NCI-H128 (cell line): ENCODE results near the gene USP21.

Experiments used
- DNase-seq: peaks from one replicate; lab custom pipeline; 2025; ENCODE audit not compliant: unreplicated experiment; lab: John Stamatoyannopoulos, UW

Gene USP21

DNA sequence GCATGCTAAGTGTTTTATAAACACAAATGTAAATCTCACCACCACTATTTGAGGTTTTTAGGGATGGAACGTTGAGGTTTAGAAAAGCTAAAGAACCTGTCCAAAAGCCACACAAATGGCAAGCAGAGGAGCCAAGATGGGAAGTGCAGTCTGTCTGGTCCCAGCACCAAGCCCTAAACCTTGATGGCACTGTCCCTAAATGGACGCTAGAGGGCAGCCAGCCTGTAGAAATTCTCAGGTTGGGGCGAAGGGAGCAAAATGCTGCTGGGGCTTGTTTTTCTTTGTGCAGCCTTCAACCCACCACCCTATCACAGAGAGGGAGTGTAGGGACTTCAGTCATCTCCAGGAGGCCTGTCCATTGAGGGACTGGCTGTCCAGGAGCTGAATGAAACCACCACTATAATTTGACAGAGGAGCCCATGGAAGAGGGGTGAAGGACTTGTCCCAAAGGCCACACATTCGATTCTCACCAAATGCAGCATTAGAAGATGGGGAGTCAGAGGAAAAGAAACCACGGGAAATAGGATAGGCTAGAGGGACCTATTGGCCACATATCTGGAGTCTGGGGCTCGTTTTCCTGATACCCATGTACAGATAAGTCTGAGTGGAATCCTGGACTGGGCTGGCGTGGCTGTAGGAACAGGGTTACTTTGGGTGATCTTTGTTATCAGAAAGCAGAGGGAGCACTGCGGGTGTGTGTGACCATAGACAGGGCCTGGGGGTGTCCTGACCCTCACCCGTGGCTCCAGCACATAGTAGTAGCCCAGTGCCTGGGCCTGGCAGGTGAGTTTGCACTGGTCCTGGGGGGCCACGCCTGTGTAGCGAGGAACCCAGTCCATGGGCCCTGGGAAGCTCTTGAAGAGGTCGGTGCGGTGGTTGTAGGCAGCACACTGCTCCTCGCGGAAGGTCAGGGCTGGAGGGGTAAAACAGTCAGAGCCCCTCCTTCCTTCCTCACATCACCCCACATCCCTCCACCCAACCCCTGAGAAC lies 33.5 kb downstream of the USP21 start:
- peak; percentile 67 for DNase-seq

DNA sequence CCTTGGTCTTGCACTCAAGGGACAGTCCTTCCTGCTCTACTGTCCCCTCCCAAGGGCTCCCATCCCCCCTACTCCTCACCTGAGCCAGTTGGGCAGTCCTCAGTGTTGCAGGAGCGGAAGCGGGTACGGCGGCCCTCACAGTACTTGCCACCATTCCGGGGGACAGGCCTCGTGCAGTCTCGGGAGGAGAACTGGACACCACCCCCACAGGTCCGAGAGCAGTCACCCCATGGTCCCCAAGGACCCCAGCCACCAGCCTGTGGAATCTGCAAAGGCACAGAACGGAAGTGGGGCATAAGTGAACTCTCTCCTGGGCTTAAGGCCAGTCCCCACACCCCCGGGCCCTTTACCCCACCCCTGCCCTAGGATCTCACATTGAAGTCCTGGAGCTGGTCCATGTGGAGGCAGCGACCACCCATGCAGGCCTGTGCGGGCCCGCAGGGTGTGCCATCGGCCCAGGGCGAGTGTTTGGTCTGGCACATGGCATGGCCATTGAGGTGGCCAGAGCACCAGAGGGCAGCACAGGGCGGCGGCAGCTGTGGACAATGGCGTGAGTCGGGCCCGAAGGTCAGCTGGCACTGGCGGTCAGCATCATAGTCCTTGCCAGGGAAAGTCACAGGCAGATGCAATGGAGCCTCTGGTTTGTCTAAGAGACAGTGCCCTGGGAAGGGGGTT lies 34.4 kb downstream of the USP21 start:
- DNase-seq: no peak

DNA sequence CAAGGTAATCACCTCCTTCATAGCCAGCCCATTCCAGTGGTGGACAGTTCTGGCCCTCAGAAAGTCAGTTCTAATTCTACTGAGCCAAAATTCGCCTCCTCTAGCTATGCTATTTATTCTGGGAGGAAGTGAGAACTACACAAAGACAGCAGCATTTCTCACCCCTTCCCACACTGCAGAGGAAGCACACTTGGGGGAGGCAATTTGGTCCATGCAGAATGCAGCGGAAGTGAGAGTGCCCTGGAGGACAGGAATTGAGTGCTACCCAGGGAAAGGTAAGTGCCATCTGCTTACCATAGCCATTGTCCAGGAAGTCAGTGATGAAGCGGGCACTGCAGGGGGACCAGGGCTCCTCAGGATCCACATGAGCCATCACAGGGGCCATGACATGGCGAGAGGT lies 35.9 kb downstream of the USP21 start:
- no peak for DNase-seq

DNA sequence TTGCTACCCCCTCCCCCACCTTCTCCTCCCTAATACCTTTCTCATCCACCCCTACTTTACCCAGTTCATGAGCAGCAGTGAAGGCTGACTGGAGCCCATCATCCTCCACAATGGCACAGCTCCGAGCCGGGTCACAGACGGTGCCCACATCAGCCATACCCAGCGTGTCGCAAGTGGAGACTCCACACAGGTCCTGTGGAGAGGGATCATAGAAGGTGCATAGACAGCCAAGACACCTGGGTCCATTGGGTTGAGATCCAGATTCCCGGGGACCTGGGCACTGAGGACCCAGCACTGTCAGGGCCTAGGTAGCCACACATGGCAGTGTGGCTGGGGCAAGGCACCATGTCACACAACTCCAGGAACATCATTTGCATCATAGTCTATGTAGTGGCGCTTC lies 36.8 kb downstream of the USP21 start:
- DNase-seq: no peak

DNA sequence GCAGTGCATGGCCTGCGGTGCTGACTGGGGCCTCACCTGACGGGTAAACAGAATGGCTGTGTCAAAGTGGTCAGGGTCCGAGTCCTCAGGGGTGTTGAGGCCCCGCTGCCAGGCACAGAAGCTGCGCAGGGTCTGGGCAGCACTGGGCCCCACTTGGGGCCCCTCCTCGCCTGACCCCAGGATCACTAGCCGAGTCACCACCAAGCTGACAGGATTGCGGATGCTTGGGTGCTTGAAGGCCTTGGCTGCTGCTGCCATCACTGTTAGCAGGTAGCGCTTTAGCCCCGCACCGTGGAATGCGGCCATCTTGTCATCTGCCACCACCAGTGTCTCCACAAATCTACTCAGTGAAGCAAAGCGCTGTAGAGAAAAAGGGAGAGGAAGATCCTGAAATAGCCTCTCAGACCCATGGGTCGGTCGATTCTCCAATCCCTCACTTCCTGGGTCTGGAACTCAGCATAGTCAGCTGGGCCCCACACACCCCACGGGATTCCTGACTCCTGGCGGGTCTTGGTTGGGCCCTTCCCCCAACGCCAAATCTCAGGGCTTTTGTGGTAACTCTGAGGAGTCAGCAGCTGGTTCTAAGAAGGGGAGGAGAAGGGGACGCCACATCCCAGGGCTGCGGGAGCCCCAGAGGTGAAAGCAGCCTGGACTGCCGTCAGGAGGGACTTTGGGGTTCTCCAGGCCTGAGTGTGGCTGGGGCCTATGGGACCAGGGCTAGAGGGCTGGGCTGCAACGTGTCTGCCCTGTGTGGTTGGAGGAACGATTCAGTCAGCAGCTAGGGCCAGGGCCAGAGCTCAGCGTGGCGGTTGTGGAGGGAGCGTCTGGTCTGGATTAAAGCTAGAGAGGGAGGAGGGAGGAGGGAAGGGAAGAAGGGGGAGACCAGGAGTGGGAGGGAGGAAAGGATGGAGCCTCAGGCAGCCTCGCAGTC lies 37.5 kb downstream of the USP21 start:
- no peak for DNase-seq

DNA sequence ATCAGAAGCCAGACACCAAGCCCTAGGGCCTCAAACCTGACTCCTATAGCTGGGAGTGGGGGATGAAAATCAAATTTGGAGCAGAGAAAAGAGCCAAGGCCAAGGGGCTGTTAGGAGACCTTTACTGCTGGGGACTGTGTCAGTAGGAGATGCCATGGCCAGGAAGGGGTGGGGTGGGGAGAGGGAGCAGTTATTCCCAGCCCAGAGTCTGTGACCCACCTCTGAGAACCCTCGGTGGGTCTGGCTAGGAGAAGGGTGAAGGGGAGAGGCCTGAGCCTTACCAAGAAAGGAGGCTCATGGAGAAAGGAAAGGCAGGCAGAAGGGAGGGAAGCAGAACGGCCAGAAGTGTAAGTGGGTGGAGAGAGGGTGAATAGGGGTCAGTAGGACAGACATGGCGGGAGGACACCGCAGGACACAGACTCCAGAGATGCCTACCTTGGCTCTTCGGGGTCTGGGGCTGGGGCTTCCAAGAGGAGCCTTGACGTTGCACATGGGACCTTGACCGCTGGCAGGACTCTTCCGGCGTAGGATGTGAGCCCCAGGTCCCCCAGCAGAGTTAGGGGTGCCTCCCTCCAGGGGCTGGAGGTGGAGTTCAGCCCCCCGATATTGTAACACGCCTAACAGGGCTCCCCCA lies 38.4 kb downstream of the USP21 start:
- no peak for DNase-seq

DNA sequence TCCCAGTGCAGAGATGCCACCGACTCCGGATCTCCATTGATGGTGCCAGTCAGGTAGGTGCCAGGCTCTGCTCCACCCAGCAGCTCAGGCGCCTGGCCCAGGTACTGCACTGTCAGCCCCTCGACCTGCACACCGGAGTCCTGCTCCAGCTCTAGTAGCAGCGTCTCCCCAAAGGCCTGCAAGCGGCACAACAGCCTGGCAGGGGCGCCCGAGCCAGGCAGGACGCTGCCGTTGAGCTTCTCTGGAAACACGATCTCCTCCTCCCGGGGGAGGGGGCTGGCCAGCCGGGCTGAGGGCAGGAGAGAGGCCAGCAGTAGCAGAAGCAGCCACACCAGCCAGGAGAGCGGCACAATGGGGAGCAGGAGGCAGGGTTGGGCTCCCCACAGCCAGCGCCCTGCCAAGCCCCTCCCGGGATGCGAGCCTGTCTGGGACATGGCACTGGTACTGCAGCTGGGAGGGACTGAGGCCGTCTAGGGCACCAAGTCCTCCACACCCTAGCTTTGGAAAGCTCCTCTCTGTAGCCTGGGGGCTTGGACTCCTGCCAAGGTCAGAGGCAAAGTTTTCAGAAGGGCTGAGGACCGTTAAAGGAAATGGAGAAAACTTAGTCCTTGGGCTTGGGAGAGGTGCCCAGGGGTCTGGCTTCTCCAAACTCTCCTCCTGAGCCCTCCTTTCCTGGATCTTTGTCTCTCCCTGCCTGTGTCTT lies 39.0 kb downstream of the USP21 start:
- DNase-seq: no peak

DNA sequence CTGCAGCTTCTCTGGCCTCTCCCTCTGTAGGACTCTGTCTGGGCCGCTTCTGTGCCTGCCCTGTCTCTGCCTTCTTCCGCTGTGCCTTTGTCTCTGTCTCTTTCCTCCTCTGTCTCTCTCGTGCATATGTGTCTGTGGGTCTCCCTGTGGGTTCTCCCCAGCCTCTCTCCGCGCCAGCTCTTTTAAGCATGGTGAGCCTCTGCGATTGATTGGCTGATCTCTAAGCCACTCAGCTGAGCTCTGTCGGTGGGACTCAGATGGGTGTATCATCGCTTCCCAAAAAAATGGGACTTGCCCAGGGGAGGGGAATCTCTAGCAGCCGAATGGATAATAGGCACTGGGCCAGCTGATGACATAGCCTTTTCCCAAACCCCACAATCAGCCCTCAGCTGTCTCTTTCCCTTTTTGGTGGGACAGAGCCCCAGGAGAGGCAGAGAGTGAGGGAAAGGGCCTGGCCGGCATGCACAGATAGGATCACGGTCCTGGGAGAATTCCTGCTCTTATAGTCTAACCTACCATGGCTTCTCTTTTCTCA lies 39.7 kb downstream of the USP21 start, which contains the start of gene ADAMTS4:
Gene ADAMTS4 (minus strand): TSS at position 158 of the 535 bp plus-strand sequence. CDS start 427 bp downstream, outside the sequence.
- DNase-seq: no peak

DNA sequence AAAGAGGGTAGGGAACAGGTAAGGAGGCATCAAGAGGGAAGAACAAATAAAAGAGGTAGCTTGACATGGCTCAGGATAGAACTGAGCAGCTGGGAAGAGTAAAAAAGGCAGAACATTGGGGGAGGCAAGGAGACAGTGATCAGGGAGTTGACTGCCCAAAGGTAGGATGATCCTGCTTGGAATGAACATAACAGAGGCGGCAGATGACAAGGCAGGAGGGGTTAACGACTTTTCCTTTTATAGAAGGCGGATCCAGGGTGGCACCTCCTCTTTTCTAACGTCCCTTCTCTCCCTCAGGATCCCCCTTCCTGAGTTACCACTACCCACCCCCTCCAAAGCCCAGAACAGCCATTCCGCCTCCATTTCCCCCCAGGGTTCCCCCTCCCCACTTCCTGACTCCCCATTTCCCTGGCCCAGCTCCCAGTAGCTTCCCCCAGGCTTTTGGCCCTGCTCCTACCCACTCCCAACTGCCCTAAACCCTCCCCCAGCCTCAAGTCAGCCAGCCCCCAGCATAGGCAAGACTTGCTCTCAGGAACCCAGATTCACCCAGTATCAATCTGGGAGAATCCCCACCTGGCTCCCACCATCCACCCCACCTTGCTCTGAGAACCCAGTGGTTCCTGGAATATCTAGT lies 40.3 kb downstream of the USP21 start:
- DNase-seq: no peak

DNA sequence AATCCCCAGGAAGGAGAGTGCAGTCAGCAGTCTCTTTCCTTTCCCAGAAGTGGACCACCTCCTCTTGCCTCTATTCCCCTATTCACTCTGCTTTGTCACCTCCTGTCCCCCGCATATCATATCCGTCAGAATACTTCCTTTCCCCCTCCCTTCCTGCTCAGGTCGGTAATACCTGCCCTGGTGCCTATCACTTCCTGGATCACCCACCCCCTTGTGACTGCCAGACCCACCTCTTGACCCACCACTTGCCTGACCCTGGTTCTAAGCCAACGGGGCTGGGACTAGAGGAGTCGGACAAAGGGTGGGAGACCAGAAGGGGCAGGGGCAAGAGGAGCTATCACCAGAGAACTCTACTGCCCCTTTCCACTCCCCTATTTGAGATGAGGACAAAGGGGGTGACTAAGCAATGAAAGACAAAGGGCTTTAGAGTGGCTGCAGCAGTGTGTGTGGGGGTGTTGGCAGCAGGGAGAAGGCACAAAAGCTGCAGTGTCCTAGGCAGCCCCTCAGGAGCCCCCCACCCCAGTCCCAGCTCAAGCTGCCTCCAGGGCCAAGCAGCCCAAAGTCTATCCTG lies 41.2 kb downstream of the USP21 start:
- no peak for DNase-seq

DNA sequence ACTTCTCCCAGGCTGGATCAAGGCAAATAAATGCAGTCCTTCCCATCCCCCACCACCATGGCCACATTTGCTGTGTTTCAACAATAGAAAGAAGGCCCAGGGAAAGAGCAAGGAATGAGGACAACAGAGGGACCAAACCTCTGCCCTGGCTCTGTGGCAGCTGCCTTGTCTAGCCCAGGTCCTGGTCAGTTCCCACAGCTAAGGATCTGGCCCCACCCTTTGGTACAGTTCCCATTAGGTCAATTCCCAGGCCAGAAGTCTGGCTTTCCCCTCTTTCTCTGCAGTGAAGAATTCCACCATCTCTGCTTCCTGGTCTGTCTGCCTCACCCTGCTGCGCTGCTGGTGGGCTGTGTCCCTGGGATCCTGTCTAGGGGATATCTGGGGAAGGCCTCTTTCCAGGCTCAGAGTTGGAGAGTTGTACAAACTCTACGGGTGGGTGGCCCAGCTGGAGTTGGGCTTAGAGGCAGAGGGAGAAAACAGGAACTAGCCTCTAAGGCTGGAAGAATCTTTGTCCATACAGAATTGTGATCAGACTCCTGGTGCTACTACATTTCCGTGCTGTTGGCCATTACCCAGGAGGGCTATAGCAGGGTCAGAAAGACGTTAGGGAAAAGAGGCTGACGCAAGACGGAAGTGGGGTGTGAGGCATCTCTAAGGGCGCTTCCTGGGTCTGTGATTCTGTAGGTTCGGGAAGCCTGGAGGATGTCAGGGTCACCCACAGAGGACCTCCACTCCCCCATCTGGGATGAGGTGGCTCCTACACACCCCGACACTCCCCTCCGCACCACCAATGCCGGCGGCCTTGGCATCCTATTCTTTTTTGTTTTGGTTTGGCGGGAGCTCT lies 41.9 kb downstream of the USP21 start:
- DNase-seq: no peak

DNA sequence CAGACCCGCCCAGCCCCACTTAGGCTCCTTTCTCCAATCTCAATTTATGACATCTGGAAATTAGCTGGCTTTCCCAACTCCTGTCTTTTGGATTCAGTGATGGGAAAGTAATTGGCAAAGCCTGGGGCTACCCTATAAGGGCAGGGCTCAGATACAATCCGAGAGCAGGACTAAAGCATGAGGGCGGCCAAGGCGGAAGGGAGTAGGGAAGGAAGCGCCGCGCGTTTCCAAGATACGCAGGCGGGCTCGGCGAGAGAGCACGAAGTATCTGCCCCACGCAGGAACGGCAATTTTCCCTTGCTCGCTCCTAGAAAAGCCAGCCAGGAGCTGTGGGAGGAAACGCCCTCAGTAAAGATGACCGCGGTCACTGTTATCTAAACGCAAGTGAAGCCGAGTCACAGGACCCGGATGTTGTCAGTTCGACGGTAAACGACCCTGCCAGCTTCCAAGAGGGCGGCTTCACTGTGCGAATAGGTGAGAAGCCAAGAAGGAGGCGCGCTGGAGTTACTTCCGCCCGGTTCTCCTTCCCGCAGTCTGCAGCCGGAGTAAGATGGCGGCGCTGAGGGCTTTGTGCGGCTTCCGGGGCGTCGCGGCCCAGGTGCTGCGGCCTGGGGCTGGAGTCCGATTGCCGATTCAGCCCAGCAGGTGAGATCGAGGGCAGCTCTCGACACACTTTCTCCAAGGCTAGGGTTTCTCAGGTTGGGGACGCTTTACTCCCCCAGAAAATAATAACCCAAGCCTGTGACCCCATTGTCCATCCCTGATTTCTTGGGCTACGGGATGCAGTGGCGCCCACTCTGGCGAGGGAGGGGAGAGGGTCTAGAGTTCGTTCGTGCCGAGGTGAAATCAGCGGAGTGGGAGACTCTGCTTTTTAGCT lies 42.8 kb downstream of the USP21 start, which contains the start of gene NDUFS2:
Gene NDUFS2 (plus strand): TSS at position 532 of the 877 bp plus-strand sequence. CDS start 19 bp downstream, at position 551.
- DNase-seq: peak; percentile 99

DNA sequence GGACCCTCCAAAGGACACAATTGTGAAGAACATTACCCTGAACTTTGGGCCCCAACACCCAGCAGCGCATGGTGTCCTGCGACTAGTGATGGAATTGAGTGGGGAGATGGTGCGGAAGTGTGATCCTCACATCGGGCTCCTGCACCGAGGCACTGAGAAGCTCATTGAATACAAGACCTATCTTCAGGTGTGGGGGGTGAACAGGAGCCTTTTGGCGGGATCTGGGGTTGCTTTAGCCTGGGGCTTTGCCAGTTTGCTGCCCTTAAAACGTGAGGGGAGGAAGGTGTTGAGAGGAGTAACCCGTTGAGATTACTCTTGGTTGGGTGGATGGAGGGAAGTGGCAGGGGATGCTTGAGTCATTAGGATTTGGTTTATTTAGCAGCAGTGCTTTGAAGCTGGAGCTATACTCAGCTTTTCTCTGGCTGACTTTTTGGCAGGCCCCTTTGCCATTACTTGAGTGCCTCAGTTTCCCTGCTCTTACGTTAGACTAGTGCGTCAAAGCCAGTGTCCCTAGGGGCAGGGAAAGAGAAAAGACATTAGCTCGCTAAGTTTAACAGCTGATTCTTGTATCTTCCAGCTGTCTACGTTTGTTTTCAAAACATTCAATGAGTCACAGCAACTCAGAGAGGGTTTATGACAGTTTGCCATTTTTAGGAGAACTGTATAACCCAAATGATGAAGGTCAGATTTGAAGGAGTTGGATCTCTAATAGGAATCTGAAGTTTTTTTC lies 47.3 kb downstream of the USP21 start:
- DNase-seq: no peak

DNA sequence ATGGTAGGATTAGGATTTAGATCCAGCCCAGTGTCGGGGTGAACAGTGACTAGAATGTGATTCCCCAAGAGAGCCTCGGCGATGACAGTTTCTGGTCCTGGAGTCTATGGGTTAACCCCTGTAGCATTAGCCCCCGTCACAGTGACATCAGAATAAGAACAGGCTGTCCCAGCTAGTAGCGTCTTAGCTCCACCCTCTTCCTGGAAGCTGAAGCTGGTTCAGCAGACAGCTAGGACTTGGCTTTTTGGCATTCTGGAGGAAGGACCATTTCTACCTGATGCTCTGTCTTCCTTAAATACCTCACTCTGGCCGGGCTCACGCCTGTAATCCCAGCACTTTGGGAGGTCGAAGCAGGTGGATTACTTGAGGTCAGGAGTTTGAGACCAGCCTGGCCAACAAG lies 47.9 kb downstream of the USP21 start:
- DNase-seq: no peak

DNA sequence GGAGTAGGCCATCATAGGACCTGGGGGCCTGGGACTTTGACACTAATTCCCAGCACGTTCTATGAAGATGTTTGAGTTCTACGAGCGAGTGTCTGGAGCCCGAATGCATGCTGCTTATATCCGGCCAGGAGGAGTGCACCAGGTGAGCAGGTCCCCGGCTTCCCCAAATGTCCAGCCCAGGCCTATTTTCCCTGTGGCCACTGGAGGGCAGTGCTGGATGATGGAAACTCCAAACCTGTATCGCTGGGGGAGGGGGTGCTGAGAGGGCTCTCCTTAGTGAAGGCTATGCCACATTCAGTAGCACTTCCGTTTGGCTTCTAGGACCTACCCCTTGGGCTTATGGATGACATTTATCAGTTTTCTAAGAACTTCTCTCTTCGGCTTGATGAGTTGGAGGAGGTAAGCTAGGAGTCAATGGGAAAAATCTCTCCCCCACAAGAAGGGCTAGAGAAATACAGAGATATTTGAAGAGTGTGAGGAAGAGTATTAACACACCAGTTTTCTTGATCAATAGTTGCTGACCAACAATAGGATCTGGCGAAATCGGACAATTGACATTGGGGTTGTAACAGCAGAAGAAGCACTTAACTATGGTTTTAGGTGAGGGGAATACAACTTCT lies 50.6 kb downstream of the USP21 start:
- peak; percentile 57 for DNase-seq

DNA sequence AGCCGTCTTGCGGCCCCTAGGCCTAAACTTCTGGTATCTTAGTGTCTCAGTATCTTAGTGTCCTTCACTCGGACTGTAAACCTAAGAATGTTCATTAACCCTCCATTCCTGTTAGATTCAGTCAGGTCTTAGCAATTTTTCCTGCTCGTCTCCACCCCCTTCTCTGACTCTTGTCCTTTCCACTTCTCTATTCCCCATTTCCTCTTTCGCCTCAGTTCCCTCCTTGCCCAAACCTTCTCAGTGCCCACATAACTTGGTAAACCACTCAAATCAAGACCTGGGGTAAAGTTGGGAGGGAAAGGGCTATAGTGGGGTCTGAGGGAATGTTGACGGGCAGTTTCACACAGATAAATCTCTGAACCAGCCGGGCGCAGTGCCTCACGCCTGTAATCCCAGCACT lies 55.1 kb downstream of the USP21 start:
- no peak for DNase-seq
